Neural cell (in vitro differentiated cells): ENCODE data around the gene SLC25A13.

Experiments
- EP300 ChIP-seq: fragments of 450-650 bp; conservative IDR thresholded peaks from 2 replicates; pipeline ENCODE4 v1.6.1; 2014; ENCODE audit warnings: antibody characterized with exemption, mild to moderate bottlenecking, moderate library complexity; ENCODE audit not compliant: poor library complexity, severe bottlenecking
- EZH2 ChIP-seq: fragments of 200-600, 300-800 bp; shearing (Covaris generic), sonication (generic); IDR thresholded peaks from 2 replicates; pipeline ENCODE4 v1.6.1; 2014; ENCODE audit warnings: antibody characterized with exemption, low read length, borderline replicate concordance, mild to moderate bottlenecking; ENCODE audit not compliant: insufficient read depth, poor library complexity, severe bottlenecking
- MXI1 ChIP-seq: fragments of 450-650 bp; conservative IDR thresholded peaks from 2 replicates; pipeline ENCODE4 v1.6.1; 2014; ENCODE audit warnings: antibody characterized with exemption, mild to moderate bottlenecking; ENCODE audit not compliant: poor library complexity, severe bottlenecking
- POLR2AphosphoS5 ChIP-seq: IDR thresholded peaks from 2 replicates; pipeline ENCODE4 v1.6.1; 2012
- RAD21 ChIP-seq: fragments of 450-650 bp; conservative IDR thresholded peaks from 2 replicates; pipeline ENCODE4 v1.6.1; 2014; ENCODE audit warnings: antibody characterized with exemption, mild to moderate bottlenecking, moderate library complexity
- SMC3 ChIP-seq: fragments of 450-650 bp; conservative IDR thresholded peaks from 2 replicates; pipeline ENCODE4 v1.6.1; 2014; ENCODE audit warnings: antibody characterized with exemption, mild to moderate bottlenecking, moderate library complexity; ENCODE audit not compliant: poor library complexity
- TAF1 ChIP-seq: IDR thresholded peaks from 2 replicates; pipeline ENCODE4 v1.6.1; 2012; ENCODE audit warnings: low read depth
- TF ChIP-seq, protein P1 (sequence below): IDR thresholded peaks from 2 replicates; pipeline ENCODE4 v1.6.1; 2012; ENCODE audit warnings: borderline replicate concordance
- TF ChIP-seq, protein P2 (sequence below): fragments of 450-650 bp; IDR thresholded peaks from 2 replicates; pipeline ENCODE4 v1.5.1; 2014; ENCODE audit warnings: antibody characterized with exemption, mild to moderate bottlenecking, moderate library complexity; ENCODE audit not compliant: poor library complexity, severe bottlenecking

DNA sequence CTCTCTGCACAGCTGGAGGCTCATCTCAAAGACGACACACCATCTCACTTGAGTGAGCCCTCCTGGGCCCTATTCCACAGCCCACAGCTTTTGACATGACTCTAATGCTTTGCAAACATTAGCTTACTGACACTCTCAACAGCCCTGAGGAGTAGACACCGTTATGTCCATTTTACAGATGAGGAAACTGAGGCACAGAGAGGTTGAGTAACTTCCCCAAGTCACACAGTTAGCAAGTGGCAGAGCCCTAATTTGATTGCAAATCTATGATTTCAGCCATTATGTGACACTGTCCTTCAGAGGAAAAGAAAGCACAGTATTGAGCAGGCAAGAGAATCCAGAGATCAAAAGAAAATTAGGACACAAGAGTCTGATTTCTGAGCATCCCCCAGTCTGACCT lies 16.0 kb downstream of the SLC25A13 start:
- TF ChIP-seq POLR2AphosphoS5 (no peak), RAD21 (no peak), MXI1 (no peak), TAF1 (no peak), EP300 (no peak), EZH2 (no peak), SMC3 (no peak)
- TF ChIP-seq, protein P1, sequence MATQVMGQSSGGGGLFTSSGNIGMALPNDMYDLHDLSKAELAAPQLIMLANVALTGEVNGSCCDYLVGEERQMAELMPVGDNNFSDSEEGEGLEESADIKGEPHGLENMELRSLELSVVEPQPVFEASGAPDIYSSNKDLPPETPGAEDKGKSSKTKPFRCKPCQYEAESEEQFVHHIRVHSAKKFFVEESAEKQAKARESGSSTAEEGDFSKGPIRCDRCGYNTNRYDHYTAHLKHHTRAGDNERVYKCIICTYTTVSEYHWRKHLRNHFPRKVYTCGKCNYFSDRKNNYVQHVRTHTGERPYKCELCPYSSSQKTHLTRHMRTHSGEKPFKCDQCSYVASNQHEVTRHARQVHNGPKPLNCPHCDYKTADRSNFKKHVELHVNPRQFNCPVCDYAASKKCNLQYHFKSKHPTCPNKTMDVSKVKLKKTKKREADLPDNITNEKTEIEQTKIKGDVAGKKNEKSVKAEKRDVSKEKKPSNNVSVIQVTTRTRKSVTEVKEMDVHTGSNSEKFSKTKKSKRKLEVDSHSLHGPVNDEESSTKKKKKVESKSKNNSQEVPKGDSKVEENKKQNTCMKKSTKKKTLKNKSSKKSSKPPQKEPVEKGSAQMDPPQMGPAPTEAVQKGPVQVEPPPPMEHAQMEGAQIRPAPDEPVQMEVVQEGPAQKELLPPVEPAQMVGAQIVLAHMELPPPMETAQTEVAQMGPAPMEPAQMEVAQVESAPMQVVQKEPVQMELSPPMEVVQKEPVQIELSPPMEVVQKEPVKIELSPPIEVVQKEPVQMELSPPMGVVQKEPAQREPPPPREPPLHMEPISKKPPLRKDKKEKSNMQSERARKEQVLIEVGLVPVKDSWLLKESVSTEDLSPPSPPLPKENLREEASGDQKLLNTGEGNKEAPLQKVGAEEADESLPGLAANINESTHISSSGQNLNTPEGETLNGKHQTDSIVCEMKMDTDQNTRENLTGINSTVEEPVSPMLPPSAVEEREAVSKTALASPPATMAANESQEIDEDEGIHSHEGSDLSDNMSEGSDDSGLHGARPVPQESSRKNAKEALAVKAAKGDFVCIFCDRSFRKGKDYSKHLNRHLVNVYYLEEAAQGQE, result no peak
- TF ChIP-seq, protein P2, sequence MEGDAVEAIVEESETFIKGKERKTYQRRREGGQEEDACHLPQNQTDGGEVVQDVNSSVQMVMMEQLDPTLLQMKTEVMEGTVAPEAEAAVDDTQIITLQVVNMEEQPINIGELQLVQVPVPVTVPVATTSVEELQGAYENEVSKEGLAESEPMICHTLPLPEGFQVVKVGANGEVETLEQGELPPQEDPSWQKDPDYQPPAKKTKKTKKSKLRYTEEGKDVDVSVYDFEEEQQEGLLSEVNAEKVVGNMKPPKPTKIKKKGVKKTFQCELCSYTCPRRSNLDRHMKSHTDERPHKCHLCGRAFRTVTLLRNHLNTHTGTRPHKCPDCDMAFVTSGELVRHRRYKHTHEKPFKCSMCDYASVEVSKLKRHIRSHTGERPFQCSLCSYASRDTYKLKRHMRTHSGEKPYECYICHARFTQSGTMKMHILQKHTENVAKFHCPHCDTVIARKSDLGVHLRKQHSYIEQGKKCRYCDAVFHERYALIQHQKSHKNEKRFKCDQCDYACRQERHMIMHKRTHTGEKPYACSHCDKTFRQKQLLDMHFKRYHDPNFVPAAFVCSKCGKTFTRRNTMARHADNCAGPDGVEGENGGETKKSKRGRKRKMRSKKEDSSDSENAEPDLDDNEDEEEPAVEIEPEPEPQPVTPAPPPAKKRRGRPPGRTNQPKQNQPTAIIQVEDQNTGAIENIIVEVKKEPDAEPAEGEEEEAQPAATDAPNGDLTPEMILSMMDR, result no peak
